Neural cell (in vitro differentiated cells): ENCODE data around the gene BRMS1.

Experiments used
- EP300 ChIP-seq: fragments of 450-650 bp; conservative IDR thresholded peaks from 2 replicates; pipeline ENCODE4 v1.6.1; 2014; ENCODE audit warnings: antibody characterized with exemption, mild to moderate bottlenecking, moderate library complexity; ENCODE audit not compliant: poor library complexity, severe bottlenecking
- EZH2 ChIP-seq: fragments of 200-600, 300-800 bp; shearing (Covaris generic), sonication (generic); IDR thresholded peaks from 2 replicates; pipeline ENCODE4 v1.6.1; 2014; ENCODE audit warnings: antibody characterized with exemption, low read length, borderline replicate concordance, mild to moderate bottlenecking; ENCODE audit not compliant: insufficient read depth, poor library complexity, severe bottlenecking
- MXI1 ChIP-seq: fragments of 450-650 bp; conservative IDR thresholded peaks from 2 replicates; pipeline ENCODE4 v1.6.1; 2014; ENCODE audit warnings: antibody characterized with exemption, mild to moderate bottlenecking; ENCODE audit not compliant: poor library complexity, severe bottlenecking
- POLR2AphosphoS5 ChIP-seq: IDR thresholded peaks from 2 replicates; pipeline ENCODE4 v1.6.1; 2012
- SMC3 ChIP-seq: fragments of 450-650 bp; conservative IDR thresholded peaks from 2 replicates; pipeline ENCODE4 v1.6.1; 2014; ENCODE audit warnings: antibody characterized with exemption, mild to moderate bottlenecking, moderate library complexity; ENCODE audit not compliant: poor library complexity
- TF ChIP-seq, protein P1 (sequence below): fragments of 450-650 bp; IDR thresholded peaks from 2 replicates; pipeline ENCODE4 v1.5.1; 2014; ENCODE audit warnings: antibody characterized with exemption, mild to moderate bottlenecking, moderate library complexity; ENCODE audit not compliant: poor library complexity, severe bottlenecking
- TF ChIP-seq, protein P2 (sequence below): IDR thresholded peaks from 2 replicates; pipeline ENCODE4 v1.6.1; 2012; ENCODE audit warnings: borderline replicate concordance

DNA sequence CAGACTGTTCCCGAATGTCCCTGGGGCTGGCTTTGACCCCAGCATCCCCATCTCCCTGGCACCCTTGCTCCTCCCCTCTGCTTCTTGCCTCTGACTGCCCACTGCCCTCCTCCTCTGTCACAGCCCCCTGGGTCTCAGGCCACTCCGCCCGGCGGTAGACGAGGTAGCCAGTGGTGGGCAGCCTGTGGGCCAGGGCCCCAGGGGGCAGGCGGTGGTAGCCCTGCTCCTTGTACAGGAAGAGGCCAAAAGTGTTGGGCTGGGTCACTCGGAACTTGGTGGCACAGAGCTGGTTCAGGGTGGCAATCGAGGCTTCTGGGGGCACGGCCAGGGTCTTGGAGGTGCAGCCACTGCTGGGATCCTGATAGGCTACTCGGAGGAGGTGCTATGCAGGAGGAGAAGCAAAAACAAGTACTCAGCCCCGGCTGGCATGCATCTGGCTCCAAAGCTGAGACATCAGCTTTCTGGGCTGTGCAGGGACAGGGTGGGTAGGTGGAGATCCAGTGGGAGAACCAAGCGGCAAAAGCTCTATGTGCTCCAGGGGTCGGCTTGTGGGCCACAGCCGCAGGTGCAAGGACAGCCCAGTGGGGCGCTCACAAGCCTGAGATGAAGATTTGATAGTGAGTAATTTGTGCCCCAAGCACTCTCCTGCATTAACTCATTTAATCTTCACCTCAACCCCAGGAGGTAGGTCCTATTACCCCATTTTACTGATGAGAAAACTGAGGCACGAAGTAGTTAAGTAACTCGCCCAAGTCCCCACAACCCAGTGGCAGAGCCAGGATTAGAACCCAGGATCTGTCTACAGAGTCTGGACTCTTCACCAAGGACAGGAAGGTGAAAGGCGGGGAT, 12.3 kb downstream of the BRMS1 start:
- TF ChIP-seq, protein P1, sequence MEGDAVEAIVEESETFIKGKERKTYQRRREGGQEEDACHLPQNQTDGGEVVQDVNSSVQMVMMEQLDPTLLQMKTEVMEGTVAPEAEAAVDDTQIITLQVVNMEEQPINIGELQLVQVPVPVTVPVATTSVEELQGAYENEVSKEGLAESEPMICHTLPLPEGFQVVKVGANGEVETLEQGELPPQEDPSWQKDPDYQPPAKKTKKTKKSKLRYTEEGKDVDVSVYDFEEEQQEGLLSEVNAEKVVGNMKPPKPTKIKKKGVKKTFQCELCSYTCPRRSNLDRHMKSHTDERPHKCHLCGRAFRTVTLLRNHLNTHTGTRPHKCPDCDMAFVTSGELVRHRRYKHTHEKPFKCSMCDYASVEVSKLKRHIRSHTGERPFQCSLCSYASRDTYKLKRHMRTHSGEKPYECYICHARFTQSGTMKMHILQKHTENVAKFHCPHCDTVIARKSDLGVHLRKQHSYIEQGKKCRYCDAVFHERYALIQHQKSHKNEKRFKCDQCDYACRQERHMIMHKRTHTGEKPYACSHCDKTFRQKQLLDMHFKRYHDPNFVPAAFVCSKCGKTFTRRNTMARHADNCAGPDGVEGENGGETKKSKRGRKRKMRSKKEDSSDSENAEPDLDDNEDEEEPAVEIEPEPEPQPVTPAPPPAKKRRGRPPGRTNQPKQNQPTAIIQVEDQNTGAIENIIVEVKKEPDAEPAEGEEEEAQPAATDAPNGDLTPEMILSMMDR = no peak
- TF ChIP-seq, protein P2, sequence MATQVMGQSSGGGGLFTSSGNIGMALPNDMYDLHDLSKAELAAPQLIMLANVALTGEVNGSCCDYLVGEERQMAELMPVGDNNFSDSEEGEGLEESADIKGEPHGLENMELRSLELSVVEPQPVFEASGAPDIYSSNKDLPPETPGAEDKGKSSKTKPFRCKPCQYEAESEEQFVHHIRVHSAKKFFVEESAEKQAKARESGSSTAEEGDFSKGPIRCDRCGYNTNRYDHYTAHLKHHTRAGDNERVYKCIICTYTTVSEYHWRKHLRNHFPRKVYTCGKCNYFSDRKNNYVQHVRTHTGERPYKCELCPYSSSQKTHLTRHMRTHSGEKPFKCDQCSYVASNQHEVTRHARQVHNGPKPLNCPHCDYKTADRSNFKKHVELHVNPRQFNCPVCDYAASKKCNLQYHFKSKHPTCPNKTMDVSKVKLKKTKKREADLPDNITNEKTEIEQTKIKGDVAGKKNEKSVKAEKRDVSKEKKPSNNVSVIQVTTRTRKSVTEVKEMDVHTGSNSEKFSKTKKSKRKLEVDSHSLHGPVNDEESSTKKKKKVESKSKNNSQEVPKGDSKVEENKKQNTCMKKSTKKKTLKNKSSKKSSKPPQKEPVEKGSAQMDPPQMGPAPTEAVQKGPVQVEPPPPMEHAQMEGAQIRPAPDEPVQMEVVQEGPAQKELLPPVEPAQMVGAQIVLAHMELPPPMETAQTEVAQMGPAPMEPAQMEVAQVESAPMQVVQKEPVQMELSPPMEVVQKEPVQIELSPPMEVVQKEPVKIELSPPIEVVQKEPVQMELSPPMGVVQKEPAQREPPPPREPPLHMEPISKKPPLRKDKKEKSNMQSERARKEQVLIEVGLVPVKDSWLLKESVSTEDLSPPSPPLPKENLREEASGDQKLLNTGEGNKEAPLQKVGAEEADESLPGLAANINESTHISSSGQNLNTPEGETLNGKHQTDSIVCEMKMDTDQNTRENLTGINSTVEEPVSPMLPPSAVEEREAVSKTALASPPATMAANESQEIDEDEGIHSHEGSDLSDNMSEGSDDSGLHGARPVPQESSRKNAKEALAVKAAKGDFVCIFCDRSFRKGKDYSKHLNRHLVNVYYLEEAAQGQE = no peak
- no peak for TF ChIP-seq POLR2AphosphoS5
- TF ChIP-seq MXI1 = no peak
- no peak for TF ChIP-seq EP300
- TF ChIP-seq SMC3 = no peak
- no peak for TF ChIP-seq EZH2
